H1 (cell line): ENCODE results near the gene GAB2. TPM values are rescaled to one million over a fixed set of nuclear protein-coding genes. Genes with fewer than 3 reads are reported as not detected.

Source experiments
- CTCF ChIA-PET: fragments of 300-600 bp; sonication (Branson Sonifier 250); formaldehyde crosslinking; loops from one replicate; lab custom pipeline; 2021; ENCODE audit not compliant: partially characterized antibody; lab: Charles Lee
- POLR2A ChIA-PET: fragments of 300-600 bp; sonication (Branson Sonifier 250); formaldehyde crosslinking; loops from one replicate; lab custom pipeline; 2021; ENCODE audit warnings: inconsistent platforms; ENCODE audit not compliant: partially characterized antibody; lab: Charles Lee
- DNase-seq, 2 experiments: peaks; one replicate each; pipeline versions ENCODE4 v3.0.0 to v3.0.0-alpha.2; 2010 to 2022; ENCODE audit warnings: low spot score in 2 of 2, low read depth in 1 of 2, mixed read lengths in 1 of 2
- FAIRE-seq: peaks from 2 replicates; lab custom pipeline; 2011; peaks lifted over from hg19 to GRCh38; lab: Jason Lieb, UNC
- H2AFZ ChIP-seq: 2 replicates; pipeline ENCODE4 v1.8.1; 2012; ENCODE audit warnings: low read length, inconsistent platforms
- H2AK5ac ChIP-seq: 2 replicates; pipeline ENCODE4 v1.6.1; 2013; ENCODE audit warnings: low read depth, low read length
- H2BK120ac ChIP-seq: replicated peaks from 2 replicates; pipeline ENCODE3; 2013; ENCODE audit warnings: low read depth, low read length, inconsistent platforms
- H2BK12ac ChIP-seq: 2 replicates; pipeline ENCODE4 v1.6.1; 2013; ENCODE audit warnings: low read depth, low read length
- H2BK15ac ChIP-seq: 2 replicates; pipeline ENCODE4 v1.6.1; 2013; ENCODE audit warnings: low read length
- H2BK20ac ChIP-seq: 2 replicates; pipeline ENCODE4 v1.6.1; 2013; ENCODE audit warnings: low read length
- H2BK5ac ChIP-seq: 2 replicates; pipeline ENCODE4 v1.6.1; 2013; ENCODE audit warnings: low read depth, low read length
- H3K14ac ChIP-seq: 2 replicates; pipeline ENCODE4 v1.6.1; 2013; ENCODE audit warnings: inconsistent platforms; ENCODE audit not compliant: insufficient read length
- H3K18ac ChIP-seq: 2 replicates; pipeline ENCODE4 v1.6.1; 2013; ENCODE audit warnings: low read length; ENCODE audit errors: extremely low read depth
- H3K23ac ChIP-seq: 2 replicates; pipeline ENCODE4 v1.6.1; 2013; ENCODE audit warnings: inconsistent platforms; ENCODE audit not compliant: insufficient read length
- H3K23me2 ChIP-seq: 2 replicates; pipeline ENCODE4 v1.6.1; 2013; ENCODE audit warnings: low read depth, low read length
- H3K27ac ChIP-seq: 2 replicates; pipeline ENCODE4 v1.6.1; 2011; ENCODE audit warnings: low read depth, low read length, inconsistent platforms
- H3K27me3 ChIP-seq, 4 experiments: replicated peaks in 1 of 4; 1 replicate in 1 of 4; 2 replicates in 3 of 4; pipeline versions ENCODE4 v1.6.1 to v1.8.1; 2011 to 2013; ENCODE audit warnings: low read length in 3 of 4, mild to moderate bottlenecking in 3 of 4, inconsistent platforms in 2 of 4, mixed read lengths in 2 of 4, moderate library complexity in 1 of 4; ENCODE audit not compliant: control insufficient read depth in 3 of 4, insufficient read depth in 3 of 4; ENCODE audit errors: extremely low read depth in 1 of 4
- H3K36me3 ChIP-seq, 4 experiments: 2 replicates each; pipeline versions ENCODE4 v1.6.1 to v1.8.1; 2011 to 2013; ENCODE audit warnings: mild to moderate bottlenecking in 4 of 4, low read length in 3 of 4, moderate library complexity in 2 of 4, control low read depth in 1 of 4, inconsistent platforms in 1 of 4; ENCODE audit not compliant: insufficient read depth in 4 of 4, control insufficient read depth in 2 of 4
- H3K4ac ChIP-seq: replicated peaks from 2 replicates; pipeline ENCODE3; 2013; ENCODE audit warnings: low read length, low read depth, mixed read lengths, inconsistent platforms; ENCODE audit not compliant: insufficient read length
- H3K4me1 ChIP-seq, 4 experiments: replicated peaks in 1 of 4; 1 replicate in 1 of 4; 2 replicates in 3 of 4; pipeline versions ENCODE4 v1.6.1 to v1.8.1; 2011 to 2013; ENCODE audit warnings: low read length in 3 of 4, inconsistent platforms in 2 of 4, mixed read lengths in 1 of 4; ENCODE audit not compliant: insufficient read depth in 4 of 4, control insufficient read depth in 3 of 4
- H3K4me2 ChIP-seq, 2 experiments: 2 replicates each; pipeline versions ENCODE4 v1.6.1 to v1.8.1; 2011 to 2013; ENCODE audit warnings: low read depth in 2 of 2, low read length in 2 of 2, control low read depth in 1 of 2, inconsistent platforms in 1 of 2, mild to moderate bottlenecking in 1 of 2; ENCODE audit not compliant: insufficient read depth in 1 of 2
- H3K4me3 ChIP-seq, 4 experiments: fragments of 200-600, 300-600 bp in 1 of 4; sonication (generic), shearing (Covaris generic), sonication (Bioruptor Twin) in 1 of 4; 2 replicates each; pipeline versions ENCODE4 v1.5.1 to v1.8.1; 2011 to 2016; ENCODE audit warnings: low read length in 4 of 4, low read depth in 3 of 4, control low read depth in 2 of 4, inconsistent platforms in 2 of 4, mild to moderate bottlenecking in 2 of 4, mixed read lengths in 1 of 4, moderate library complexity in 1 of 4; ENCODE audit not compliant: insufficient read depth in 2 of 4; ENCODE audit errors: extremely low read depth in 1 of 4
- H3K56ac ChIP-seq: replicated peaks from 2 replicates; pipeline ENCODE3; 2013; ENCODE audit warnings: low read depth, mild to moderate bottlenecking, mixed read lengths, low read length, inconsistent platforms; ENCODE audit not compliant: insufficient read length
- H3K79me1 ChIP-seq: 2 replicates; pipeline ENCODE4 v1.6.1; 2013; ENCODE audit warnings: low read depth, low read length, control low read depth
- H3K79me2 ChIP-seq, 2 experiments: 2 replicates each; pipeline versions ENCODE4 v1.6.1 to v1.8.1; 2012 to 2013; ENCODE audit warnings: low read length in 2 of 2, mild to moderate bottlenecking in 2 of 2, inconsistent platforms in 1 of 2; ENCODE audit not compliant: insufficient read depth in 2 of 2, control insufficient read depth in 1 of 2
- H3K9ac ChIP-seq, 4 experiments: replicated peaks in 1 of 4; 1 replicate in 1 of 4; 2 replicates in 3 of 4; pipeline versions ENCODE4 v1.6.1 to v1.8.1; 2011 to 2013; ENCODE audit warnings: low read depth in 3 of 4, low read length in 3 of 4, control low read depth in 2 of 4, mild to moderate bottlenecking in 2 of 4, moderate library complexity in 2 of 4, inconsistent platforms in 1 of 4; ENCODE audit errors: extremely low read depth in 1 of 4
- H3K9me3 ChIP-seq, 2 experiments: 2 replicates each; pipeline versions ENCODE4 v1.6.1 to v1.8.1; 2012 to 2013; ENCODE audit warnings: mild to moderate bottlenecking in 2 of 2, moderate library complexity in 2 of 2, control low read depth in 1 of 2, inconsistent platforms in 1 of 2, low read depth in 1 of 2, low read length in 1 of 2, mixed read lengths in 1 of 2; ENCODE audit not compliant: insufficient read depth in 2 of 2
- H4K20me1 ChIP-seq, 2 experiments: replicated peaks in 1 of 2; 2 replicates each; pipeline versions ENCODE3 to v1.8.1; 2011 to 2013; ENCODE audit warnings: inconsistent platforms in 2 of 2, low read length in 2 of 2, mild to moderate bottlenecking in 1 of 2; ENCODE audit not compliant: insufficient read depth in 2 of 2, control insufficient read depth in 1 of 2
- H4K5ac ChIP-seq: 2 replicates; pipeline ENCODE4 v1.6.1; 2013; ENCODE audit warnings: low read length, low read depth, mixed read lengths, inconsistent platforms; ENCODE audit not compliant: insufficient read length
- H4K8ac ChIP-seq: 2 replicates; pipeline ENCODE4 v1.8.0; 2013; ENCODE audit warnings: mild to moderate bottlenecking, moderate library complexity, low read length, inconsistent platforms; ENCODE audit not compliant: insufficient read depth; ENCODE audit errors: extremely low read depth
- H4K91ac ChIP-seq: replicated peaks from 2 replicates; pipeline ENCODE3; 2013; ENCODE audit warnings: low read length, mixed read lengths, inconsistent platforms; ENCODE audit not compliant: insufficient read length
- ASH2L ChIP-seq: fragments of 200-600, 300-600 bp; sonication (generic); IDR thresholded peaks from one replicate; pipeline ENCODE4 v1.7.1; 2017; ENCODE audit warnings: low read length
- CHD2 ChIP-seq: IDR thresholded peaks from 2 replicates; pipeline ENCODE4 v1.6.1; 2012; ENCODE audit warnings: low read length, improper control_type of control experiment
- KDM5A ChIP-seq: fragments of 200-600 bp; IDR thresholded peaks from 2 replicates; pipeline ENCODE4 v1.7.1; 2012; ENCODE audit warnings: mild to moderate bottlenecking, low read length, inconsistent platforms, mixed read lengths
- NANOG ChIP-seq: IDR thresholded peaks from 2 replicates; pipeline ENCODE4 v1.6.1; 2011; ENCODE audit warnings: low read length, low read depth, mild to moderate bottlenecking, inconsistent platforms; ENCODE audit not compliant: insufficient read depth, poor library complexity, severe bottlenecking
- POLR2A ChIP-seq, 2 experiments: IDR thresholded peaks; 1 replicate in 1 of 2; 2 replicates in 1 of 2; pipeline ENCODE4 v1.6.1; 2011; ENCODE audit warnings: low read depth in 2 of 2, low read length in 2 of 2, mild to moderate bottlenecking in 2 of 2; ENCODE audit errors: control extremely low read depth in 1 of 2
- WGBS, 2 experiments: shearing (Covaris generic) in 1 of 2; methylation state at CpG; one replicate each; pipeline versions ENCODE4 v1.1.6 to v1.1.7; 2013 to 2015; ENCODE audit warnings: low lambda C conversion rate in 2 of 2, mixed read lengths in 2 of 2, inconsistent platforms in 1 of 2, low coverage in 1 of 2, missing lambda C conversion rate in 1 of 2; ENCODE audit not compliant: insufficient replicate concordance in 2 of 2, insufficient coverage in 1 of 2, insufficient read length in 1 of 2; ENCODE audit errors: extremely low coverage in 1 of 2, missing lambda C conversion rate in 1 of 2; 5-methylcytosine and 5-hydroxymethylcytosine counted together
- polyA plus RNA-seq, 7 experiments: library from polyadenylated mRNA; depleted of rRNA in 3 of 7; stranded (reverse) in 5 of 7; unstranded in 2 of 7; fragments of >200 nt in 5 of 7; fragments of 200-250 nt in 2 of 7; gene quantifications; 1 replicate in 5 of 7; 2 replicates in 1 of 7; 4 replicates in 1 of 7; pipeline versions ENCODE4 v1.2.1 to v1.2.3, GENCODE V29; 2011 to 2013; ENCODE audit warnings: missing spikeins in 2 of 7, mixed read lengths in 2 of 7
- total RNA-seq: library from RNA; stranded (reverse); fragmentation: NEBNext Ultra II Directional; extraction: Animal tissue kit (Norgen Biotek cat#: 25700); gene quantifications from 2 replicates; pipeline ENCODE4 v1.2.1, GENCODE V29; 2021
- TF ChIP-seq, protein P1 (sequence below): IDR thresholded peaks from 2 replicates; pipeline ENCODE4 v1.6.1; 2012; ENCODE audit warnings: low read length, inconsistent platforms

The GAB2 gene
- total and polyA plus RNA-seq, 2 of the 8 experiments (the other 6 are each of a cell fraction or from before 2014, with no cell fraction given): 6.3 to 14.0 TPM

DNA sequence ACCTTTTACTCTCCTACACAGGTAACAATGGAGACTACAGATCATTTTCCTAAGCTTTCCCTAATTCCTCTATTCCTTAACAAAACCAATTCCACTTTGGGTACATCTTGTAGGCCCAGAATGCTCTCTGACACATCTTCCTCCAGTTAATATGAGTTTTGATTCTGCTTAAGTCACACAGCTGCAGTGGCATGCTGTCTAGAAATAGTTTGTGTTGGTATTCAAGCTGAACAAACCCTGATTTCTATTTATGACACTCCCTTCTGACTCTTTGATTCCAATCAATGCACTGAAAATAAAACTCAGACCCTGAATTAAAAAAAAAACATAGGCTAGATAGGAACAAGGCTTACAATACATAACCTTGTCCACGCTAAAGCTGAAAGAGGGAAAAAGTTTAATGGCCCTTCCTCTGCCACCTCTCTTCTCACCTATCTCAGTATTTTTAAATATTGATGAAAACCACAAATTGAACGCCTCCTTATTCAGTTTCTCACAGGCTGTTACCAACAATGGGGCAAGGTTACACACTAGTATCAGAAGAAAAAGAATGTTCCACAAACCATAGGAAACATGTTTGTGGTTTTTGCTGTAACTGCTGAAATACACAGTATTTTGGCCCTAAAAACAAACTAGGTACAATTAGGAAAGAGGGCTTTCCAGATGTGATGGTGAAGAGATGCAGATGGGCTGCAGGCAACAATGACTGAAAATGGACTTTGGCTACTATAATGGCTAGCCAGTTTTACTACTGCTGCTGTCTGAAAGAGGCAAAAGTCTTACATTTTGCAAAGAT lies 35.7 kb upstream of the GAB2 start:
- Histone ChIP-seq H2BK15ac (no peak overlapping the region), H3K9me3 (no peaks in the 10 kb centered on the region), H3K79me1 (no peaks in the 10 kb centered on the region), H3K9ac (no peak overlapping the region), H4K8ac (no peak overlapping the region), H3K79me2 (no peaks in the 10 kb centered on the region), H3K23ac (no peak overlapping the region), H2AK5ac (no peak overlapping the region), H2BK5ac (no peak overlapping the region), H3K23me2 (no peaks in the 10 kb centered on the region), H4K20me1 (no peaks in the 10 kb centered on the region), H3K4ac (no peak overlapping the region), H4K91ac (no peak overlapping the region), H3K56ac (no peak overlapping the region), H2BK120ac (no peak overlapping the region), H2BK20ac (no peak overlapping the region), H3K4me3 (no peak overlapping the region), H3K18ac (no peak overlapping the region), H3K27me3 (peaks cover 0 to 1% (median 0%) of the 10 kb centered on the region in 4 experiments; a peak in 1 of 7 replicates), H3K4me1 (no peaks in the 10 kb centered on the region), H3K4me2 (no peak overlapping the region), H4K5ac (no peak overlapping the region), H3K27ac (no peak overlapping the region), H3K14ac (no peak overlapping the region), H2BK12ac (no peak overlapping the region), H3K36me3 (peaks cover 0 to 8% (median 0%) of the 10 kb centered on the region in 4 experiments; a peak in 4 of 8 replicates), H2AFZ (no peak overlapping the region)
- ChIA-PET POLR2A (no interaction called here), CTCF (no interaction called here)
- WGBS, 2 experiments: 89% methylated on average over 2 of the region's 2 CpGs; no CpG with 5 or more reads in 1 of the 2 experiments
- TF ChIP-seq CHD2 (no peak), POLR2A (IDR thresholded peaks at IDR 0.05; ENCODE audit: control extremely low read depth in 1 of 2, low read depth in 2 of 2, low read length in 2 of 2) (no peak), NANOG (no peak), KDM5A (no peak), ASH2L (no peak)
- TF ChIP-seq, protein P1, sequence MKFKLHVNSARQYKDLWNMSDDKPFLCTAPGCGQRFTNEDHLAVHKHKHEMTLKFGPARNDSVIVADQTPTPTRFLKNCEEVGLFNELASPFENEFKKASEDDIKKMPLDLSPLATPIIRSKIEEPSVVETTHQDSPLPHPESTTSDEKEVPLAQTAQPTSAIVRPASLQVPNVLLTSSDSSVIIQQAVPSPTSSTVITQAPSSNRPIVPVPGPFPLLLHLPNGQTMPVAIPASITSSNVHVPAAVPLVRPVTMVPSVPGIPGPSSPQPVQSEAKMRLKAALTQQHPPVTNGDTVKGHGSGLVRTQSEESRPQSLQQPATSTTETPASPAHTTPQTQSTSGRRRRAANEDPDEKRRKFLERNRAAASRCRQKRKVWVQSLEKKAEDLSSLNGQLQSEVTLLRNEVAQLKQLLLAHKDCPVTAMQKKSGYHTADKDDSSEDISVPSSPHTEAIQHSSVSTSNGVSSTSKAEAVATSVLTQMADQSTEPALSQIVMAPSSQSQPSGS: no peak
- DNase-seq: no peak
- FAIRE-seq: no peak
